ENCODE measurements around the gene NPR1.

DNA sequence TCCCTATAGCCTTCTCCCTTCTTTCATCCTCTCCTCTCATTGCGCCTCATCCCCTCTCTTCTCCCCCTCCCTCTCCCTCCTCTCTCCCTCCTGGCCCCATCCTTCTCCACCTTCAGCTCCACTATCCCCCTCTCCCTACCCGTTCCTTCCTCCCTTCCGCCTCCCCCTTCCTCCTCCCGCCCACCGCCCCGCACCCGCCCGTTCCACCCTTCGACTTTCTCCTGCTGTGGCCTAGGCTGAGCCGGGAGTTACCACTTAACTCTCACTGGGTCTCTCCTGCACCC is 1.6 kb downstream of the NPR1 start:
- no peak for TF ChIP-seq POLR2AphosphoS5 (IDR thresholded peaks at IDR 0.05)
- no peak for TF ChIP-seq POLR2A (IDR thresholded peaks at IDR 0.05)
